LNCaP clone FGC (cell line): ENCODE data around the gene MTR.
A peak's percentile ranks its signal among the peaks of the same experiment; 100 is the strongest.

Source experiments
- DNase-seq: peaks from one replicate; pipeline ENCODE4 v3.0.0-alpha.2; 2011; ENCODE audit warnings: low read depth
- H3K4me3 ChIP-seq: 2 replicates; pipeline ENCODE4 v1.5.1; 2011; ENCODE audit warnings: mild to moderate bottlenecking, low read depth, low read length, control low read depth
- CTCF ChIP-seq: IDR thresholded peaks from 2 replicates; pipeline ENCODE4 v1.5.1; 2012; ENCODE audit warnings: mild to moderate bottlenecking; ENCODE audit not compliant: control insufficient read depth, insufficient read depth; ENCODE audit errors: extremely low read depth

The MTR gene

GRCh38 chr1:236877661-236878060, 82.6 kb downstream of the MTR start:
- H3K4me3 ChIP-seq: no peak overlapping the region
- DNase-seq: no peak
- no peak for TF ChIP-seq CTCF

DNA sequence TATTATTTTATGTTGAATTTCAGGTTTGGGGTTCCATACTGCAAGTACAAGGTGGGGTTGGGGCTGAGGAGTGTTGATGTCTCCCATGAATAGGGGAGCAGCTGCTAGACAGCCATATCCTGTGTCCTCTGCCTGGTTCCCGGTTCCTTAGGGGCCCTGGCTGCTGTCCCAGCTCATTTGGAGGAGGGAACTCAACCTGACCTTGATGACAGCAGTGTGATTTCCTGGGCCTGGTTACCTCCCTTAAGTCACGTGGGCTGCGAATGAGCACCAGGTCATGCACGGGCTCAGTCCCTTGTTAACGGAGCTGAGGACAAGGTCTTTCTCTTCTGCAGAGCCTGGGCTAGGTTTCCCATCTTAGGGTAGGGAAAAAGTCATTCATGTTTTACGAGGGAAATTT, 85.1 kb downstream of the MTR start:
- DNase-seq: no peak
- no peak overlapping the region for H3K4me3 ChIP-seq
- no peak for TF ChIP-seq CTCF

- H3K4me3 ChIP-seq: no peak overlapping the region
- no peak for TF ChIP-seq CTCF
- DNase-seq: no peak
Measured at GRCh38 chr1:236882678-236883077, 87.6 kb downstream of the MTR start.

DNA sequence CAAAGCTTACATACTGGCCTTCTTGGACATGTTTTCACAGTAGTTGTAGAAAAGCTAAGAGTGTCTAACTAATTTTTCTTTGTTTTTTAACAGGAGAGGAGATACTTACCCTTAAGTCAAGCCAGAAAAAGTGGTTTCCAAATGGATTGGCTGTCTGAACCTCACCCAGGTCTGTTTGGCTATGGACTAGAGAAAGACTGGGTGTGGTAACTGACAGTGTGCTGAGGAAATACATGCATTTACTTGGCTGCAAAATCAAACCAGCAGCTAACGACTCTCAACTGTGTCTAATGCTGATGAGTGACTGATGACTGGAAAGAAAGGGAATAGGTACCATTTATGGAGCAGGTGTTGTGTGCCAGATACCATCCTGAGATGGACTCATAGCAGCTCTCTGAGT, 91.1 kb downstream of the MTR start:
- no peak for DNase-seq
- TF ChIP-seq CTCF: no peak
- H3K4me3 ChIP-seq: no peak overlapping the region

GRCh38 chr1:236887081-236887480, 92.0 kb downstream of the MTR start:
- TF ChIP-seq CTCF: no peak

GRCh38 chr1:236888126-236888525, 93.0 kb downstream of the MTR start:
- TF ChIP-seq CTCF: peak; percentile 31
- DNase-seq: no peak
- H3K4me3 ChIP-seq: no peak overlapping the region

More at GRCh38 chr1:236887081-236887480, 92.0 kb downstream of the MTR start:
- H3K4me3 ChIP-seq: no peak overlapping the region
- no peak for DNase-seq

- DNase-seq: no peak
- no peak for TF ChIP-seq CTCF
- H3K4me3 ChIP-seq: no peak overlapping the region
Measured at GRCh38 chr1:236888903-236889302, 93.8 kb downstream of the MTR start.
